Lower leg skin (tissue), 4 donors: ENCODE measurements around the gene NELL1. TPM values are rescaled to one million over a fixed set of nuclear protein-coding genes. Genes with fewer than 3 reads are reported as not detected.

ENCODE experiments used
- DNase-seq, 2 donors: peaks; one replicate each; pipeline ENCODE4 v3.0.0-alpha.2; 2019; ENCODE audit warnings: low spot score in 2 of 2
- H3K4me3 ChIP-seq: fragments of 200-600 bp; sonication (generic); 2 replicates; pipeline ENCODE4 v1.5.1; 2017; ENCODE audit warnings: mild to moderate bottlenecking, low read depth; ENCODE audit not compliant: poor library complexity, severe bottlenecking
- POLR2A ChIP-seq, 2 donors: fragments of 450-650 bp; IDR thresholded peaks; one replicate each; pipeline ENCODE4 v1.6.1; 2016 to 2017; ENCODE audit warnings: antibody characterized with exemption in 2 of 2, mild to moderate bottlenecking in 1 of 2, moderate library complexity in 1 of 2
- WGBS, 2 donors: methylation state at CpG; one replicate each; pipeline ENCODE4 v1.1.5; 2018; 5-methylcytosine and 5-hydroxymethylcytosine counted together
- intact Hi-C: fragments of 100-400 bp; cut with DNase I; formaldehyde crosslinking; loops from one replicate; pipeline ENCODE4 v1.15.0; 2023; ENCODE audit warnings: low total_unique reads
- total RNA-seq, 4 donors: library from RNA; depleted of rRNA; stranded (reverse); fragments of >200 nt; gene quantifications; one replicate each; pipeline ENCODE4 v1.1.0, GENCODE V29; 2016
- TF ChIP-seq, protein P1 (sequence below), 3 donors: fragments of 450-650 bp; IDR thresholded peaks; one replicate each; pipeline ENCODE4 v1.5.1; 2016; ENCODE audit warnings: antibody characterized with exemption in 3 of 3, mild to moderate bottlenecking in 3 of 3, moderate library complexity in 2 of 3

The NELL1 gene
- total RNA-seq, 4 donors from 2014 or later, result 0.12 to 0.29 (median 0.14) TPM

- no peak overlapping the region for H3K4me3 ChIP-seq
- TF ChIP-seq, protein P1, sequence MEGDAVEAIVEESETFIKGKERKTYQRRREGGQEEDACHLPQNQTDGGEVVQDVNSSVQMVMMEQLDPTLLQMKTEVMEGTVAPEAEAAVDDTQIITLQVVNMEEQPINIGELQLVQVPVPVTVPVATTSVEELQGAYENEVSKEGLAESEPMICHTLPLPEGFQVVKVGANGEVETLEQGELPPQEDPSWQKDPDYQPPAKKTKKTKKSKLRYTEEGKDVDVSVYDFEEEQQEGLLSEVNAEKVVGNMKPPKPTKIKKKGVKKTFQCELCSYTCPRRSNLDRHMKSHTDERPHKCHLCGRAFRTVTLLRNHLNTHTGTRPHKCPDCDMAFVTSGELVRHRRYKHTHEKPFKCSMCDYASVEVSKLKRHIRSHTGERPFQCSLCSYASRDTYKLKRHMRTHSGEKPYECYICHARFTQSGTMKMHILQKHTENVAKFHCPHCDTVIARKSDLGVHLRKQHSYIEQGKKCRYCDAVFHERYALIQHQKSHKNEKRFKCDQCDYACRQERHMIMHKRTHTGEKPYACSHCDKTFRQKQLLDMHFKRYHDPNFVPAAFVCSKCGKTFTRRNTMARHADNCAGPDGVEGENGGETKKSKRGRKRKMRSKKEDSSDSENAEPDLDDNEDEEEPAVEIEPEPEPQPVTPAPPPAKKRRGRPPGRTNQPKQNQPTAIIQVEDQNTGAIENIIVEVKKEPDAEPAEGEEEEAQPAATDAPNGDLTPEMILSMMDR (IDR thresholded peaks at IDR 0.05), result no peak
- no peak for TF ChIP-seq POLR2A (IDR thresholded peaks at IDR 0.05)
- no peak for DNase-seq
- intact Hi-C loops, result no loop called here
- 53 to 62% methylated on average over 5 of the region's 5 CpGs for WGBS, 2 donors
Observed at GRCh38 chr11:21412652-21413383, 743.4 kb downstream of the NELL1 start.

- TF ChIP-seq, protein P1 (IDR thresholded peaks at IDR 0.05), result no peak
- no peak for TF ChIP-seq POLR2A (IDR thresholded peaks at IDR 0.05)
- intact Hi-C loops, result no loop called here
- no peak for DNase-seq
- WGBS, 2 donors, result 59 to 62% methylated on average over 2 of the region's 2 CpGs
- no peak overlapping the region for H3K4me3 ChIP-seq
Observed at GRCh38 chr11:21414953-21415352, 745.6 kb downstream of the NELL1 start.

DNA sequence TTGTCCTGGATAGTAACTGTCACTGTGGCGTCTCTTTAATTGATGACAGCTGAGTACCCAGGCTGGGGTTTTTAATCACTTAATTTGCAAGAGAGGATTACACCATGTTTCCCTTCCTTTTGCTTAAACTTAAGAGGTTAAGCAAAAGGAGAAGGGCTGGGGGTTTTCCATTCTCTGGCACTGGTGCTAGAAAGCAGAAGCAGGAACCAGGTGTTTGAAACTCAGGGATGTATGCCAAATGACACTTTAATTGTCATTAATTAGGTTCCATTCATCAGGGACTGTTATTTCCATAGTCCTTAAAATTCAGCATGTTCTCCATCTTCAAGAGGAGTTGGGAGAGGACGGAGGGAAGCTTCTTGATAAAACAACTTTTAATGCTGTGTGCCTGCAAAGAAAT lies 746.2 kb downstream of the NELL1 start:
- WGBS, 2 donors, result 59 to 66% methylated on average over 2 of the region's 2 CpGs
- intact Hi-C loops, result no loop called here
- no peak overlapping the region for H3K4me3 ChIP-seq
- no peak for DNase-seq
- TF ChIP-seq POLR2A (IDR thresholded peaks at IDR 0.05), result no peak
- TF ChIP-seq, protein P1 (IDR thresholded peaks at IDR 0.05), result no peak

DNA sequence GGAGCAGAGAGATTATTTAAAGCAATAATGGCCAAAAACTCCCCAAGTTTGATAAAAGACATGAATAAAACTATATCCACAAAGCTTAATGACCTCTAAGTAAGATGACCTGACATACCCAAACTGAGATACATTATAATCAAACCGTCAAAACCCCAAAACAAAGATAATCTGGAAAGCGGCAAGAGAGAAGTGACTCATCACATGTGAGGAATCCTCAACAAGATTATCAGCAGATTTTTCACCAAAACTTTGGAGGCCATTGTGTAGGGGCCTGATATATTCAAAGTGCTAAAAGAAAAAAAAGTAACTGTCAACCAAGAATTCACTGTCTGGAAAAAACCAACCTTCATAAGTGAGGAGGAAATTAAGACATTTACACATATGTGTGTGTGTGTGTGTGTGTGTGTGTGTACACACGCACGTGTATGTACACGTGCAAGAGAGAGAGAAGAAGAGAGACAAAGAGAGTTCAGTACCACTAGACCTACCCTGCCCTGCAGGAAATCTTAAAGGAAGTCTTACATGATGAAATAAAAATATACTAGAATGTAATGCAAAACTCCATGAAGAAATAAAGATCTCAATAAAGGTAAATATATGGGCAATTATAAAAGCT lies 752.4 kb downstream of the NELL1 start:
- intact Hi-C loops, result no loop called here
- 74 to 83% methylated on average over 5 of the region's 5 CpGs for WGBS, 2 donors
- no peak overlapping the region for H3K4me3 ChIP-seq
- TF ChIP-seq, protein P1 (IDR thresholded peaks at IDR 0.05), result no peak
- no peak for TF ChIP-seq POLR2A (IDR thresholded peaks at IDR 0.05)
- no peak for DNase-seq

DNA sequence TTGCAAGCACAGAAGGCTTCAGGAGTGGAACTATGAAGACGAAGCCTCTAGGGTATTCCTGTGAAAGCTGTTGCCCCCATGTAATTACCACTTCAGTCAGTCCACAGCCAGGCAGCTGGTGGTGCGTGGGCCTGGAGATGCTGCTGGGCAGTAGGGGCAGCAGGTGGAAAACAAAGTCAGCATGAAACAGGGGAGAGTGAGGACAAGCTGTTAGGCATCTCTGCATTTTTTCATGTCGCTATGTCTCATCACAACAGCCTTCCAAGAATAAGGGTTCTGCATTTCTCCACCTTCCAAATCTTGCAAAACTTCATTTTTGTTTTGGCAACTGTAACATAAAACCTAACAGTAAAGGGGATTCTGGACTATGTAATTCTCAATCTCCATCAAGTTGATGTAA lies 757.5 kb downstream of the NELL1 start:
- intact Hi-C loops, result no loop called here
- TF ChIP-seq, protein P1 (IDR thresholded peaks at IDR 0.05), result no peak
- TF ChIP-seq POLR2A (IDR thresholded peaks at IDR 0.05), result no peak
- no peak overlapping the region for H3K4me3 ChIP-seq
- DNase-seq, result no peak
- WGBS, 2 donors, result 81 to 86% methylated on average over 3 of the region's 3 CpGs
